ENCODE results near the gene ZNF587B. TPM values are rescaled to one million over a fixed set of nuclear protein-coding genes. Genes with fewer than 3 reads are reported as not detected.

The ZNF587B gene
- polyA plus RNA-seq, 3 donors, result 0.18 to 6.6 (median 0.56) TPM

- no peak for TF ChIP-seq CTCF (IDR thresholded peaks at IDR 0.05)
- no peak for DNase-seq
- Histone ChIP-seq H4K20me1 (ENCODE audit: insufficient read depth, low read length) (no peaks in the 10 kb centered on the region), H3K27ac (ENCODE audit: low read depth in 1 of 2, low read length in 2 of 2) (no peak overlapping the region), H3K4me1 (ENCODE audit: control insufficient read depth in 1 of 2, insufficient read depth in 2 of 2, low read length in 2 of 2) (no peaks in the 10 kb centered on the region), H2AFZ (ENCODE audit: insufficient read depth, low read depth, low read length, poor library complexity, severe bottlenecking) (no peak overlapping the region), H3K9ac (ENCODE audit: insufficient read depth, low read length, poor library complexity, severe bottlenecking) (no peak overlapping the region), H3K79me2 (ENCODE audit: insufficient read depth, low read length) (no peaks in the 10 kb centered on the region), H3K4me2 (replicated peaks; ENCODE audit: extremely low read depth, low read length, poor library complexity, severe bottlenecking) (no peak overlapping the region), H3K4me3 (replicated peaks in 1 of 3; ENCODE audit: low read depth in 2 of 3, low read length in 3 of 3) (peak overlapping the region in 1 of 3 experiments; percentile 28), H3K36me3 (replicated peaks in 1 of 2; ENCODE audit: control insufficient read depth in 1 of 2, insufficient read depth in 2 of 2, low read length in 2 of 2) (peaks cover 6 to 62% of the 10 kb centered on the region in 2 donors), H3K27me3 (ENCODE audit: control insufficient read depth in 2 of 2, insufficient read depth in 2 of 2, low read length in 2 of 2) (no peaks in the 10 kb centered on the region), H3K9me3 (replicated peaks in 1 of 2; ENCODE audit: control insufficient read depth in 1 of 2, insufficient read depth in 1 of 2, low read length in 2 of 2) (peaks cover 88 to 96% of the 10 kb centered on the region in 2 donors)
- intact Hi-C loops (cut with micrococcal nuclease), result no loop called here
- Mint-ChIP-seq H3K27me3 (ENCODE audit: low read depth in 3 of 3) (no peaks in the 10 kb centered on the region), H3K4me1 (peaks cover 2% of the 10 kb centered on the region), H3K9me3 (peaks cover 47 to 93% (median 89%) of the 10 kb centered on the region in 7 donors), H3K4me3 (no peak overlapping the region), H3K27ac (no peak overlapping the region), H3K36me3 (peaks cover 33 to 44% of the 10 kb centered on the region in 2 donors)
- WGBS (ENCODE audit: insufficient coverage), result 77% methylated on average over 3 of the region's 5 CpGs
These were observed 43.2 kb upstream of the ZNF587B start for GRCh38 chr19:57786906-57787305.

GRCh38 chr19:57788114-57788692, 41.9 kb upstream of the ZNF587B start:
- no peak overlapping the region for H3K4me2 ChIP-seq (replicated peaks; ENCODE audit: extremely low read depth, low read length, poor library complexity, severe bottlenecking)
- H3K27me3 ChIP-seq (ENCODE audit: control insufficient read depth in 2 of 2, insufficient read depth in 2 of 2, low read length in 2 of 2), result no peaks in the 10 kb centered on the region
- H3K9ac ChIP-seq (ENCODE audit: insufficient read depth, low read length, poor library complexity, severe bottlenecking), result no peak overlapping the region
- H3K27ac ChIP-seq (ENCODE audit: low read depth in 1 of 2, low read length in 2 of 2), result no peak overlapping the region
- H3K9me3 ChIP-seq (replicated peaks in 1 of 2; ENCODE audit: control insufficient read depth in 1 of 2, insufficient read depth in 1 of 2, low read length in 2 of 2), result peaks cover 76 to 83% of the 10 kb centered on the region in 2 donors
- Mint-ChIP-seq H3K27me3 (ENCODE audit: low read depth in 3 of 3) (no peaks in the 10 kb centered on the region), H3K27ac (no peak overlapping the region), H3K4me1 (peaks cover 2% of the 10 kb centered on the region), H3K36me3 (peaks cover 33 to 39% of the 10 kb centered on the region in 2 donors), H3K4me3 (no peak overlapping the region), H3K9me3 (peaks cover 47 to 83% (median 80%) of the 10 kb centered on the region in 7 donors)
- H3K79me2 ChIP-seq (ENCODE audit: insufficient read depth, low read length), result no peaks in the 10 kb centered on the region
- no peaks in the 10 kb centered on the region for H4K20me1 ChIP-seq (ENCODE audit: insufficient read depth, low read length)
- DNase-seq, result no peak
- TF ChIP-seq CTCF (IDR thresholded peaks at IDR 0.05), result no peak
- H3K4me3 ChIP-seq (replicated peaks in 1 of 3; ENCODE audit: low read depth in 2 of 3, low read length in 3 of 3), result peak overlapping the region in 1 of 3 experiments; percentile 25
- no peaks in the 10 kb centered on the region for H3K4me1 ChIP-seq (ENCODE audit: control insufficient read depth in 1 of 2, insufficient read depth in 2 of 2, low read length in 2 of 2)
- intact Hi-C loops (cut with micrococcal nuclease), result no loop called here
- peaks cover 7 to 62% of the 10 kb centered on the region in 2 donors for H3K36me3 ChIP-seq (replicated peaks in 1 of 2; ENCODE audit: control insufficient read depth in 1 of 2, insufficient read depth in 2 of 2, low read length in 2 of 2)
- H2AFZ ChIP-seq (ENCODE audit: insufficient read depth, low read depth, low read length, poor library complexity, severe bottlenecking), result no peak overlapping the region

Measured in CD14-positive monocyte (primary cell).